ENCODE results near the gene CDC42EP5.
"Not testable (repeated sequence)": the region's sequence is repeated elsewhere in the genome, so short reads cannot be mapped to it uniquely, and the experiment has no call there.

CDC42EP5 gene

GRCh38 chr19:54493967-54494585 lies 21.0 kb upstream of the CDC42EP5 start:
- DNase-seq (ENCODE audit: extremely low spot score): no peak
- ChIA-PET POLR2A (no interaction called here), CTCF (no interaction called here)
- TF ChIP-seq FOXA1 (IDR thresholded peaks at IDR 0.05) (no peak), PKNOX1 (IDR thresholded peaks at IDR 0.05) (no peak), ELF4 (IDR thresholded peaks at IDR 0.05) (no peak), SP1 (IDR thresholded peaks at IDR 0.05) (no peak), HDGF (IDR thresholded peaks at IDR 0.05; ENCODE audit: borderline replicate concordance) (no peak), FOXM1 (IDR thresholded peaks at IDR 0.05; ENCODE audit: borderline replicate concordance) (no peak), TARDBP (IDR thresholded peaks at IDR 0.05) (no peak), BHLHE40 (IDR thresholded peaks at IDR 0.05; ENCODE audit: borderline replicate concordance) (no peak)

- DNase-seq (ENCODE audit: extremely low spot score); POLR2A ChIA-PET; CTCF ChIA-PET: not testable (repeated sequence)
These were observed 20.0 kb upstream of the CDC42EP5 start for GRCh38 chr19:54493056-54493455.

GRCh38 chr19:54492568-54492967 lies 19.5 kb upstream of the CDC42EP5 start:
- no peak for TF ChIP-seq NFRKB (IDR thresholded peaks at IDR 0.05)
- no peak for TF ChIP-seq PKNOX1 (IDR thresholded peaks at IDR 0.05)
- no peak for TF ChIP-seq FOXM1 (IDR thresholded peaks at IDR 0.05; ENCODE audit: borderline replicate concordance)
- no peak for TF ChIP-seq BHLHE40 (IDR thresholded peaks at IDR 0.05; ENCODE audit: borderline replicate concordance)
- TF ChIP-seq L3MBTL2 (conservative IDR thresholded peaks at IDR 0.05): no peak
- TF ChIP-seq SP1 (IDR thresholded peaks at IDR 0.05): no peak
- TF ChIP-seq SUZ12 (IDR thresholded peaks at IDR 0.05): no peak
- TF ChIP-seq TARDBP (IDR thresholded peaks at IDR 0.05): no peak
- no peak for TF ChIP-seq CTBP1 (IDR thresholded peaks at IDR 0.05; ENCODE audit: borderline replicate concordance)
- TF ChIP-seq ARNT (IDR thresholded peaks at IDR 0.05): no peak
- TF ChIP-seq FOXK2 (IDR thresholded peaks at IDR 0.05): no peak
- TF ChIP-seq FOXA1 (IDR thresholded peaks at IDR 0.05): no peak
- no peak for TF ChIP-seq LEF1 (IDR thresholded peaks at IDR 0.05; ENCODE audit: borderline replicate concordance)
- no peak for TF ChIP-seq ZNF384 (IDR thresholded peaks at IDR 0.05)
- no peak for TF ChIP-seq ELF4 (IDR thresholded peaks at IDR 0.05)
- CTCF ChIA-PET: no interaction called here
- no peak for DNase-seq (ENCODE audit: extremely low spot score)
- POLR2A ChIA-PET: no interaction called here

GRCh38 chr19:54489766-54490165 lies 16.7 kb upstream of the CDC42EP5 start:
- ChIA-PET CTCF (no interaction called here), POLR2A (no interaction called here)
- no peak for DNase-seq (ENCODE audit: extremely low spot score)

GRCh38 chr19:54489341-54489740 lies 16.2 kb upstream of the CDC42EP5 start:
- TF ChIP-seq NFRKB (IDR thresholded peaks at IDR 0.05): no peak
- ChIA-PET CTCF (no interaction called here), POLR2A (no interaction called here)
- DNase-seq (ENCODE audit: extremely low spot score): no peak

More at GRCh38 chr19:54489766-54490165, 16.7 kb upstream of the CDC42EP5 start:
- TF ChIP-seq BHLHE40 (IDR thresholded peaks at IDR 0.05; ENCODE audit: borderline replicate concordance) (no peak), PKNOX1 (IDR thresholded peaks at IDR 0.05) (no peak), FOXA1 (IDR thresholded peaks at IDR 0.05) (no peak), ZNF384 (IDR thresholded peaks at IDR 0.05) (no peak), L3MBTL2 (conservative IDR thresholded peaks at IDR 0.05) (no peak)

- CTCF ChIA-PET: interaction anchor here (0.7 kb wide), 1 partner anchor 8 kb away, joined by 4 read pairs; no protein-coding TSS in a partner anchor
- no peak for DNase-seq (ENCODE audit: extremely low spot score)
- TF ChIP-seq L3MBTL2 (conservative IDR thresholded peaks at IDR 0.05): no peak
- POLR2A ChIA-PET: no interaction called here
These were observed 12.8 kb upstream of the CDC42EP5 start for GRCh38 chr19:54485851-54486250.

- CTCF ChIA-PET: no interaction called here
- no peak for DNase-seq (ENCODE audit: extremely low spot score)
These were observed 11.4 kb upstream of the CDC42EP5 start for GRCh38 chr19:54484451-54484850.

More at GRCh38 chr19:54484451-54484850, 11.4 kb upstream of the CDC42EP5 start:
- POLR2A ChIA-PET: no interaction called here
- TF ChIP-seq FOXK2 (IDR thresholded peaks at IDR 0.05) (no peak), PKNOX1 (IDR thresholded peaks at IDR 0.05) (no peak), ZNF384 (IDR thresholded peaks at IDR 0.05) (no peak), CTBP1 (IDR thresholded peaks at IDR 0.05; ENCODE audit: borderline replicate concordance) (no peak)

Measured in HEK293T (cell line).